Trophoblast cell (in vitro differentiated cells and primary cell): Measurements from ENCODE around the gene GRIN3A.

Experiments
- DNase-seq, 2 donors: peaks; one replicate each; pipeline ENCODE4 v3.0.0-alpha.2; 2016
- H2AFZ ChIP-seq: 2 replicates; pipeline ENCODE4 v1.6.1; 2013; ENCODE audit warnings: low read length, moderate library complexity, mild to moderate bottlenecking; ENCODE audit not compliant: insufficient read depth, poor library complexity
- H2AK5ac ChIP-seq: 2 replicates; pipeline ENCODE4 v1.6.1; 2013; ENCODE audit warnings: mild to moderate bottlenecking, low read length
- H2BK120ac ChIP-seq: 2 replicates; pipeline ENCODE4 v1.6.1; 2013; ENCODE audit warnings: low read length, mild to moderate bottlenecking, moderate library complexity; ENCODE audit not compliant: insufficient read depth, poor library complexity
- H2BK12ac ChIP-seq: 2 replicates; pipeline ENCODE4 v1.6.1; 2013; ENCODE audit warnings: mild to moderate bottlenecking, low read length, moderate library complexity
- H2BK5ac ChIP-seq: 2 replicates; pipeline ENCODE4 v1.6.1; 2013; ENCODE audit warnings: low read length, low read depth, moderate library complexity, mild to moderate bottlenecking; ENCODE audit not compliant: poor library complexity
- H3K14ac ChIP-seq: 2 replicates; pipeline ENCODE4 v1.6.1; 2013; ENCODE audit warnings: mild to moderate bottlenecking, low read length
- H3K18ac ChIP-seq: 2 replicates; pipeline ENCODE4 v1.6.1; 2013; ENCODE audit warnings: mild to moderate bottlenecking, low read length
- H3K23ac ChIP-seq: 2 replicates; pipeline ENCODE4 v1.6.1; 2013; ENCODE audit warnings: low read length
- H3K27ac ChIP-seq: 2 replicates; pipeline ENCODE4 v1.5.1; 2013; ENCODE audit warnings: low read depth, mild to moderate bottlenecking, inconsistent platforms, low read length, moderate library complexity
- H3K27me3 ChIP-seq: 2 replicates; pipeline ENCODE4 v1.6.1; 2013; ENCODE audit warnings: inconsistent platforms, mild to moderate bottlenecking, low read length, moderate library complexity; ENCODE audit not compliant: insufficient read depth
- H3K36me3 ChIP-seq, 2 experiments: 1 replicate in 1 of 2; 2 replicates in 1 of 2; pipeline ENCODE4 v1.6.1; 2013; ENCODE audit warnings: low read length in 2 of 2, mild to moderate bottlenecking in 2 of 2, moderate library complexity in 1 of 2; ENCODE audit not compliant: insufficient read depth in 2 of 2, control insufficient read depth in 1 of 2
- H3K4ac ChIP-seq: 2 replicates; pipeline ENCODE4 v1.6.1; 2013; ENCODE audit warnings: low read depth, mild to moderate bottlenecking, low read length, moderate library complexity
- H3K4me1 ChIP-seq, 2 experiments: 1 replicate in 1 of 2; 2 replicates in 1 of 2; pipeline ENCODE4 v1.6.1; 2013; ENCODE audit warnings: low read length in 2 of 2, mild to moderate bottlenecking in 2 of 2, moderate library complexity in 1 of 2; ENCODE audit not compliant: insufficient read depth in 2 of 2, control insufficient read depth in 1 of 2
- H3K4me2 ChIP-seq: 2 replicates; pipeline ENCODE4 v1.6.1; 2013; ENCODE audit warnings: inconsistent platforms, mild to moderate bottlenecking, low read length, moderate library complexity
- H3K4me3 ChIP-seq: 2 replicates; pipeline ENCODE4 v1.5.1; 2013; ENCODE audit warnings: mild to moderate bottlenecking, low read depth, low read length, inconsistent platforms
- H3K79me1 ChIP-seq: one replicate; pipeline ENCODE4 v1.6.1; 2013; ENCODE audit warnings: low read length
- H3K79me2 ChIP-seq: 2 replicates; pipeline ENCODE4 v1.6.1; 2013; ENCODE audit warnings: low read length, mild to moderate bottlenecking; ENCODE audit not compliant: control insufficient read depth, insufficient read depth, poor library complexity
- H3K9ac ChIP-seq: 2 replicates; pipeline ENCODE4 v1.6.1; 2013; ENCODE audit warnings: mild to moderate bottlenecking, low read length
- H3K9me3 ChIP-seq: 2 replicates; pipeline ENCODE4 v1.6.1; 2013; ENCODE audit warnings: low read depth, mild to moderate bottlenecking, control low read depth, inconsistent platforms, low read length; ENCODE audit not compliant: insufficient read depth
- H4K12ac ChIP-seq: 2 replicates; pipeline ENCODE4 v1.6.1; 2013; ENCODE audit warnings: low read depth, mild to moderate bottlenecking, low read length, moderate library complexity
- H4K8ac ChIP-seq: 2 replicates; pipeline ENCODE4 v1.6.1; 2013; ENCODE audit warnings: low read depth, mild to moderate bottlenecking, low read length, moderate library complexity
- H4K91ac ChIP-seq: one replicate; pipeline ENCODE4 v1.6.1; 2013; ENCODE audit warnings: low read depth, mild to moderate bottlenecking, low read length, moderate library complexity
- WGBS: extraction: QIAGEN DNeasy Blood & Tissue Kit; methylation state at CpG from one replicate; pipeline ENCODE4 v1.1.7; 2013; ENCODE audit warnings: missing lambda C conversion rate; ENCODE audit not compliant: insufficient read length, insufficient coverage; ENCODE audit errors: extremely low coverage; 5-methylcytosine and 5-hydroxymethylcytosine counted together

The GRIN3A gene

DNA sequence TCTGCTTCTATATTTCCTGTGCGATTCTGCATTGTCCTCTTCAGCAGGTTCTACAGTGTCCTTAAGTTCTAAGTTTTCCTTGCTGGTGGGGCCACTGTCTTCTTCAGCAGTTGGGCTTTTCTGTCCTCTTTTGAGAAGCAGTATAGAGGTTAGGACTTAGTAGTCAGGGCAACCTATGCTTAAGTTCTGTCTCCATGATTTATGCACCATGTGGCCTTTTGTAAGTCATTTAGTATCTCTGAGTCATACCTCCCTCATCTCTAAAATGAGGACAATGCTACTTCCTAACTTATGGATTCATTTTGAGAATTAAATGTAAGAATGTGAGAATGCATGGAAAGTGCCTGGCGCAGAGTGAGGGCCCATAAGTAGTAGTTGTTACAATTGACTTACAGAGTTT, 46.8 kb downstream of the GRIN3A start:
- no peak overlapping the region for H3K18ac ChIP-seq

GRCh38 chr9:101689039-101689438, 49.4 kb downstream of the GRIN3A start:
- Histone ChIP-seq H2BK12ac (no peak overlapping the region), H2AFZ (no peak overlapping the region), H3K36me3 (no peaks in the 10 kb centered on the region), H3K79me1 (no peaks in the 10 kb centered on the region), H3K23ac (no peak overlapping the region), H3K27ac (no peak overlapping the region), H3K79me2 (no peaks in the 10 kb centered on the region), H3K14ac (no peak overlapping the region), H2AK5ac (no peak overlapping the region), H2BK5ac (no peak overlapping the region), H3K9ac (no peak overlapping the region), H3K4me2 (no peak overlapping the region), H3K27me3 (no peaks in the 10 kb centered on the region), H4K12ac (no peak overlapping the region), H4K8ac (no peak overlapping the region), H4K91ac (no peak overlapping the region), H3K18ac (no peak overlapping the region), H3K4me1 (no peaks in the 10 kb centered on the region), H3K9me3 (no peaks in the 10 kb centered on the region), H3K4ac (no peak overlapping the region), H3K4me3 (no peak overlapping the region), H2BK120ac (no peak overlapping the region)
- DNase-seq = no peak
- no CpG with 5 or more reads among the region's 2 CpGs for WGBS

More for the DNA sequence above, 46.8 kb downstream of the GRIN3A start:
- WGBS = no CpG with 5 or more reads among the region's 2 CpGs
- Histone ChIP-seq H3K79me2 (no peaks in the 10 kb centered on the region), H3K9ac (no peak overlapping the region), H3K27me3 (no peaks in the 10 kb centered on the region), H3K4me2 (no peak overlapping the region), H3K9me3 (no peaks in the 10 kb centered on the region), H3K23ac (no peak overlapping the region), H4K12ac (no peak overlapping the region), H3K36me3 (no peaks in the 10 kb centered on the region), H3K27ac (no peak overlapping the region), H2BK120ac (no peak overlapping the region), H3K14ac (no peak overlapping the region), H4K91ac (no peak overlapping the region), H2AFZ (no peak overlapping the region), H4K8ac (no peak overlapping the region), H3K4ac (no peak overlapping the region), H3K4me1 (no peaks in the 10 kb centered on the region), H2BK12ac (no peak overlapping the region), H2AK5ac (no peak overlapping the region), H3K79me1 (no peaks in the 10 kb centered on the region), H3K4me3 (no peak overlapping the region), H2BK5ac (no peak overlapping the region)
- DNase-seq = no peak

GRCh38 chr9:101684665-101685064, 53.8 kb downstream of the GRIN3A start:
- H3K4ac ChIP-seq = no peak overlapping the region

GRCh38 chr9:101683236-101683635, 55.2 kb downstream of the GRIN3A start:
- no peak for DNase-seq
- H3K27ac ChIP-seq = no peak overlapping the region
- no peaks in the 10 kb centered on the region for H3K9me3 ChIP-seq
- no peak overlapping the region for H2BK5ac ChIP-seq
- H3K4ac ChIP-seq = no peak overlapping the region
- H3K79me1 ChIP-seq = no peaks in the 10 kb centered on the region
- no peaks in the 10 kb centered on the region for H3K27me3 ChIP-seq
- no peaks in the 10 kb centered on the region for H3K4me1 ChIP-seq
- H3K18ac ChIP-seq = no peak overlapping the region
- H3K14ac ChIP-seq = no peak overlapping the region
- H2BK12ac ChIP-seq = no peak overlapping the region
- H3K4me2 ChIP-seq = no peak overlapping the region
- no peak overlapping the region for H2AK5ac ChIP-seq
- no peak overlapping the region for H4K12ac ChIP-seq
- no peak overlapping the region for H3K4me3 ChIP-seq
- no peak overlapping the region for H3K9ac ChIP-seq
- no peak overlapping the region for H2BK120ac ChIP-seq
- no CpG with 5 or more reads among the region's 2 CpGs for WGBS
- no peak overlapping the region for H2AFZ ChIP-seq
- no peaks in the 10 kb centered on the region for H3K36me3 ChIP-seq
- H4K91ac ChIP-seq = no peak overlapping the region
- H4K8ac ChIP-seq = no peak overlapping the region
- H3K23ac ChIP-seq = no peak overlapping the region
- H3K79me2 ChIP-seq = no peaks in the 10 kb centered on the region

More at GRCh38 chr9:101684665-101685064, 53.8 kb downstream of the GRIN3A start:
- no peaks in the 10 kb centered on the region for H3K79me1 ChIP-seq
- no peak overlapping the region for H3K23ac ChIP-seq
- H4K12ac ChIP-seq = no peak overlapping the region
- H2AK5ac ChIP-seq = no peak overlapping the region
- H2BK12ac ChIP-seq = no peak overlapping the region
- no peak overlapping the region for H2BK5ac ChIP-seq
- H3K36me3 ChIP-seq = no peaks in the 10 kb centered on the region
- H4K8ac ChIP-seq = no peak overlapping the region
- H3K9me3 ChIP-seq = no peaks in the 10 kb centered on the region
- no CpG with 5 or more reads among the region's 2 CpGs for WGBS
- H3K27ac ChIP-seq = no peak overlapping the region
- no peak for DNase-seq
- no peaks in the 10 kb centered on the region for H3K4me1 ChIP-seq
- no peaks in the 10 kb centered on the region for H3K79me2 ChIP-seq
- no peak overlapping the region for H4K91ac ChIP-seq
- H2BK120ac ChIP-seq = no peak overlapping the region
- H3K14ac ChIP-seq = no peak overlapping the region
- no peak overlapping the region for H3K4me3 ChIP-seq
- no peaks in the 10 kb centered on the region for H3K27me3 ChIP-seq
- H2AFZ ChIP-seq = no peak overlapping the region
- no peak overlapping the region for H3K9ac ChIP-seq
- H3K18ac ChIP-seq = no peak overlapping the region
- H3K4me2 ChIP-seq = no peak overlapping the region
